ENCODE data around the gene RIMBP3C.
"Not testable (repeated sequence)": the region's sequence is repeated elsewhere in the genome, so short reads cannot be mapped to it uniquely, and the experiment has no call there.

The RIMBP3C gene

GRCh38 chr22:21591695-21592094 lies 40.4 kb upstream of the RIMBP3C start:
- no peak for TF ChIP-seq CTCF (IDR thresholded peaks at IDR 0.05; ENCODE audit: insufficient read depth, low read depth, low read length, missing control alignments)
- no peak overlapping the region for H3K4me3 ChIP-seq (ENCODE audit: low read depth, low read length)
- no peak for DNase-seq (ENCODE audit: low read depth)

- DNase-seq (ENCODE audit: low read depth), result peak; percentile 27
- no peak for TF ChIP-seq CTCF (IDR thresholded peaks at IDR 0.05; ENCODE audit: insufficient read depth, low read depth, low read length, missing control alignments)
- H3K4me3 ChIP-seq (ENCODE audit: low read depth, low read length), result no peak overlapping the region
These were observed 39.8 kb upstream of the RIMBP3C start for GRCh38 chr22:21590809-21591641.

GRCh38 chr22:21589396-21589795 lies 38.1 kb upstream of the RIMBP3C start:
- TF ChIP-seq CTCF (IDR thresholded peaks at IDR 0.05; ENCODE audit: insufficient read depth, low read depth, low read length, missing control alignments), result no peak
- DNase-seq (ENCODE audit: low read depth), result no peak
- no peak overlapping the region for H3K4me3 ChIP-seq (ENCODE audit: low read depth, low read length)

DNA sequence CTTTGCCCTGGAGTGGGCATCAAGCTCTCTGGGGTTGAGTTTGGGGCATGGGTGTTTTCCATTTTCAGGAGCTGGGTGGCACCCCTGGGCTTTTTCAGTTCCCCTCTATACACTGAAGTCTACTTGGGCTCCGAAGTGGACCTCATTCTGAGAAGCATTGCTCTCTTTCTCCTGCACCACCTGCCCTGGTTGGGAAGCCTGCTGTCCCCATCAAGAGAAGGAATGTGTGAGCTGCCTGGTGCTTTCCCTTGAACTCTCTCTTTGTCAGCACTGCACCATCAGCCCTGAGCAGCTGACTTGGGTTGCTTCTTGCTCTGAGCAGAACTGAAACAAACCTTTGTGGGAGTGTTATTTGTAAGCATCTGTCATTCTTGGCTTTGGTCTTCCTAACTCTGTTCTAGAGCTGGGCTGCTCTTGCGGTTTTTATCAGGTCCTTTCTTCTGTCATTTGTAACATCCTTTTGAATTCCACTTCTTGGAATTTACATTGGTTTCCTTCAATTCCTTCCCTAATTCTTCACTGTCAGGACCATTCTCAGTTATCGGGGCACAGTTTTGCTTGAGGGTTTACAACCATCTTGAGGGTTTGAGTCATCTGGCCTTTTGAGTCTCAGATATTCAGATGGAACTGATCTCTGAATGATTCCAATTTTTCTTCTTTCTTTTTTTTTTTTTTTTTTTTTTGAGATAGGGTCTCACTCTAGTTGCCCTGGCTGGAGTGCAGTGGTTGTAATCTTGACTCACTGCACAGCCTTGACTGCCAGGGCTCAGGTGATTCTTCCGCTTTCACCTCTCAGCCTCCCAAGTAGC lies 36.7 kb upstream of the RIMBP3C start:
- H3K4me3 ChIP-seq (ENCODE audit: low read depth, low read length), result no peak overlapping the region
- TF ChIP-seq CTCF (IDR thresholded peaks at IDR 0.05; ENCODE audit: insufficient read depth, low read depth, low read length, missing control alignments), result no peak
- peak; percentile 83 for DNase-seq (ENCODE audit: low read depth)

GRCh38 chr22:21585389-21585788 lies 34.1 kb upstream of the RIMBP3C start:
- DNase-seq (ENCODE audit: low read depth), result no peak
- no peak for TF ChIP-seq CTCF (IDR thresholded peaks at IDR 0.05; ENCODE audit: insufficient read depth, low read depth, low read length, missing control alignments)
- H3K4me3 ChIP-seq (ENCODE audit: low read depth, low read length), result no peak overlapping the region

- no peak for TF ChIP-seq CTCF (IDR thresholded peaks at IDR 0.05; ENCODE audit: insufficient read depth, low read depth, low read length, missing control alignments)
- H3K4me3 ChIP-seq (ENCODE audit: low read depth, low read length), result no peak overlapping the region
- DNase-seq (ENCODE audit: low read depth), result no peak
These were observed 31.8 kb upstream of the RIMBP3C start for GRCh38 chr22:21582801-21583740.

- not testable (repeated sequence) for H3K4me3 ChIP-seq (ENCODE audit: low read depth, low read length); DNase-seq (ENCODE audit: low read depth)
These were observed 29.9 kb upstream of the RIMBP3C start for GRCh38 chr22:21581009-21581713.

DNA sequence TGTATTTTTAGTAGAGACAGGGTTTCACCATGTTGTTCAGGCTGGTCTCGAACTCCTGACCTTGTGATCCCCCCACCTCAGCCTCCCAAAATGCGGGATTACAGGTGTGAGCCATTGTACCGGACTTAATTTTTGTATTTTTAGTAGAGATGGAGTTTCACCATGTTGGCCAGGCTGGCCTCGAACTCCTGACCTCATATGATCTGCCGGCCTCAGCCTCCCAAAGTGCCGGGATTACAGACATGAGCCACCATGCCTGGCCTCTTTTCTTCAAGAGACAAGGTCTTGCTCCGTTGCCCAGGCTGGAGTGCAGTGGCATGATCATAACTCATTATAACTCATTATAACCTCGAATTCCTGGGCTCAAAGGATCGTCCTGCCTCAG lies 29.4 kb upstream of the RIMBP3C start:
- not testable (repeated sequence) for H3K4me3 ChIP-seq (ENCODE audit: low read depth, low read length); DNase-seq (ENCODE audit: low read depth)
